GM19372 (cell line): ENCODE measurements around the gene RRAGD.
A peak's percentile ranks its signal among the peaks of the same experiment; 100 is the strongest.
"Not testable (repeated sequence)": the region's sequence is repeated elsewhere in the genome, so short reads cannot be mapped to it uniquely, and the experiment has no call there.

ENCODE experiments used
- ATAC-seq: cut with Tn5 transposase; IDR thresholded peaks from one replicate; pipeline ENCODE4 v1.9.1; 2021; ENCODE audit warnings: mild to moderate bottlenecking, low read depth, moderate library complexity; ENCODE audit not compliant: unreplicated experiment

Gene RRAGD

DNA sequence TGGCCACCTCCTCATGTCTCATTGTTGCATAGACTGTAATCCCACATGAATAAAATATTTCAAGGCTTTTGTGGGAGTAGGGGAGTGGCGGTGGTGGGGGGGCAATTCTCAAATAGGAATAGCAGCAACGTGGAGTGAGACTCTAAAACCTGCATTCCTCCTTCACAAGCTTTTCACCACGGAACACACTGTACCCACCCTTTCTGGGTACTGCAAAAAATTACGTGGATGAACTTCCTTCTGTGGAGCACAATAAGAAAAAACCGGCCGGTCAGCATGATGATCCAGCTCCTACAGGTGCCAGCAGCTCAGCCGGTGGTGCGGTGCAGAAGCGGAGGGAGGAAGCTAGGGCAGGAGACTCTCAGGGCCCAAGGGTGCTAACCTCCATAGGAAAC is 930 bp upstream of the RRAGD start:
- ATAC-seq, result no peak

DNA sequence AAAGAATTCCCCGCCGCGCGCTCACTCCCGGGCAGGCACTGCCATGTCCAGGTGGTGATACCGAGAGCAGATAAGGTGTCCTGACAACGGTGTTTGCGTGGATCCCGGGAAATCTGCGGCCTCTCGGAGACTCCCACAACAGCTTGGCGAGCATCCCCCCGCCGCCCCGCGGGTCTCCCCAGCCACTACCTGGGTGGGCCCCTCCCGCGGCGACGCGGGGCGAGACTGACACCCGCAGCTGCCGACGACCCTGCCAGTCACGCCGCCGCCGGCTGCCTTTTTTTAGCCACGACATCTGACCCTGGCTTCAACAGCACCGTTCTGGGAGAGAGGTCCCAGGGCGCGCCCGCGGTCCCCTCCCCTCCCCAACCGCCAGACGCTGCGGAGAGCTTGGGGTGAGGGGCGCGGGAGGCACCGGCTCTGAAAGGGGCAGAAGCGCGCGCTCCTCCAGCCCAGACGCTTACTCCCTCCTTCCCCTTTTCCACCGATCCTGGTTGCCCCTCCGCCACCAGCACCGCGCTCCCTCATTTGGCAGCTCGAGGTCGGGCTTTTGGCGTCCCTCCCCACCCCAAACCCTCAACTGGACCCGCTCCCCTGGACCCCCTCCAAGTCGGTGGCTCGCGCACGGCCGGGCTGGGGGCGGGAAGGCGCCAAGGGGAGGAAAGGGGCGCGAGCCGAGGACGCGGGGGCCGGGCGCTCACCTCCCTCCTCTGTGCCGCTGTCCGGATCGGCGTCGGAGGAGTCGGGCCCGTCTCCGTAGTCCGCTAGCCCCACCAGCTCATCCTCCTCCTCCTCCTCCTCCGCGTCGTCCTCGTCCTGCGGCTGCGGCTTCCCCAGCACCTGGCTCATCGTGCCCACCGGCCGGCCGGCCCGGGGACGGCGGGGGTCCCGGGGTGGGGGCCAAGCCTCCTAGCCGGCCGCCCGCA is 665 bp downstream of the RRAGD start:
- ATAC-seq, result peak; percentile 47

DNA sequence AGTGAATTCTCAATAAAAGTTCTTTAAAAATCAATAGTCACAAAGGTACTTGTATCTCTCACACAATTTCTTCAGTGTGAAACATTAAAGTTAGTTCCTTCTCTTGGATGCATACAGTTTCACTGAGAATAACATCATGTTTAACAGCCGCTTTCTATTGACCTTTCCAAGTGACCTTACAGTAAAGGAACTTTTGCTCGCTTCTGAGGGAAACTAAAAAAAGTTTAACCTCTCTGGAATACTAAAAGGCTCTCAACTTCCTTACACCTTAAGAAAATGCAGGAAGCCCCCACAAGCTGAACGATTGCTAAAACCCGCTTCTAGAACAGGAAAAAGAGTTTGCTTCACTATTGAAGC is 1.3 kb downstream of the RRAGD start:
- ATAC-seq, result no peak

DNA sequence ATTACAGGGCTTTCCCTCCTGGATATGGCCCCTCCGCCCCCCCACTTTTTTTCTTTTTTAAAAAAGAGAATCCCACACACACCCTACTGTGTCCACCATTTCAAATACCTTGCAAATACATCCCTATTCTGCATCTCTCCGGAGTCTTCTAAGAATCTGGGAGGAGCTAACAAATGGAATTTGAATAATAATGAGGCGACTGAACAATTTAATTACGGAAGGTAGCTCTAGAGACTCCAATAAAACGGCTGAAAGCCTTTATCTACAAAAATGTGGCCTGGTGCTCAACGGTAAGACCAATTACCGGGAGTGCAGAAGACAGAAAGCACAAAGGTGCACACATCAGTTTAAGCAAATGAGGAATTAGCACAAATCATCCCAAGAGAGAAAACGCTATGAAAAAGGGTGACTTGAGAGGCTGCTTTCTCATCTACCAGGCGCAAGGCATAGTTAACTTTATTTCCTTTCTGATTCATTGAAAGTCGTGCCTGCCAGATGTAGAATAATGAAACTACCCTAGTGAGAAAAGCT is 1.8 kb downstream of the RRAGD start:
- no peak for ATAC-seq

DNA sequence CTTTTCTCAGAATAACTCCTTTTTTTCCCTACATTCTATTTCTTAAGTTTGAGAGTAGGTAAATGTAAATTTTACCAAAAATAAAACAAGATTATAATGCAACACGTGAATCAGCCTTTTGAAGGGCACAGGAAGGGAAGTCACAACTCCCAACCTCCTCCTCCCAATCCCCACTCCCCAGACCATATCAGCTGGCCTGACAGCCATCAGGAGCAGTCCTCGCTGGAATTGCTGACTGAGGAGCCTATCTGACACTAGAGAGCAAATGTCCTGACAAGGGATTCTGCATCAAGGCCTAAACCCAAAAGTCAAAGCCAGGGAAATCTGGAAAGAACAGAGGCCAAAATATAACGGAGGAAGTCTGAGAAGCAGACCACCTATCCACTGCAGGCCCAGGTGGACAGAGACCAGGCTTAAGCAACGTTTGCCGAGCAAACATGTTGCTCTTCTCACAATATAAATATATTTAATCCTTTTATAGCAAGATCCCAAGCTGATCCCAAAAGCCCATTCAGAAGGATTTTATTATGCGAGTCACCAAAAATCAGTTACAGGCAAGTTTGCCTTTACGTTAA is 2.5 kb downstream of the RRAGD start:
- ATAC-seq, result no peak

DNA sequence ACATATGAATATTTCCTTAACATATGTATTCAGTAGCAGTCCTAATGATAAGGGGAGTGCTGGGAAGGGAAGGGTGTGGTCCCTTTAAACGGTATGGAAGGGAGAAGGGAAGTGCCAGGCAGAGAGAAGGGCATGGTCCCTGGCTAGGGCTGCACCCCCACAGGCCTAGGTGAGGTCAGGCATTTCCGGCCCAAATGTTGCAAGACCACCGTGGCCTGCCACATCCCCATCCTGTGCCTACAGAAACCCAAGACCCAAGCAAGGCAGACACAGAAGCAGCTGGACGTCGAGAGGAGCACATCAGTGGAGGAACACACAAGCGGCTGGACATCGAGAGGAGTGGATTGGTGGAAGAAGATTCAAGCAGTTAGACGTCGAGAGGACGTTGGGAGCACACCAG is 5.9 kb downstream of the RRAGD start:
- no peak for ATAC-seq

DNA sequence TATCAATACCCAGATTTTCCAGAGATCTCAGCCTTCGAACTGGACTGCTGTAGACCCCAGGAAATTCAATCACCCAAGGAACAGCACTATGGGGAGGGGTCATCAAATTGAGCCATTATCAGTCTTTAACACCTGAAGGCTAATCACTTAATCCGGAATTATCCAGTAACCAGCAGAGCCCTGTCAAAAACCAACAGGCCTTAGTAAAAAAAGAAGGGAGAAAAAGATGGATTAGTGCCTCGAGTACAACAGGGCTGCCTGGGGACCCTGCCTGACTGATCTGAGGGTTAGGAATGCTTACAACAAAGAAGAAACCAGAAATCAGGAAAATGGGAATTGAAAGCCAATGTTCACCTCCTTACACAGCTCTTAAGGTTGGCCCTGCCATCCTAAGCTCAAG is 7.6 kb downstream of the RRAGD start:
- no peak for ATAC-seq

DNA sequence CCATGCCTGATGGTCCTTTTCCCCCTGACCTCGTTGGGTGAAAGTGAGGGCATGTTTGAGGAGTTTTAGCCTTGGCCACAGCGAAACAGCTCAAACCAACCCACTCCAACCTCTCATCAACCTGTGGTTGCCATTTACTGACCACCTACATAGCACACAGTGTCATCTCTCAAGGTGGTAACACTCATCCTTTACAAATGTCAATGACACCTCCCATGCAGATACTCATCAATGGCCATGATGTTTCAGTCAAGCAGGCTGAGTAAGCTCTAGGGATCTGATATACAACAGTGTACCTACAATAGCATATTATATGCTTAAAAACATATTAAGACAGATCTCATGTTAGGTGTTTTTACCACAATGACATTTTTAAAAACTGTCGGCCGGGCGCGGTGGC is 9.3 kb downstream of the RRAGD start:
- no peak for ATAC-seq

DNA sequence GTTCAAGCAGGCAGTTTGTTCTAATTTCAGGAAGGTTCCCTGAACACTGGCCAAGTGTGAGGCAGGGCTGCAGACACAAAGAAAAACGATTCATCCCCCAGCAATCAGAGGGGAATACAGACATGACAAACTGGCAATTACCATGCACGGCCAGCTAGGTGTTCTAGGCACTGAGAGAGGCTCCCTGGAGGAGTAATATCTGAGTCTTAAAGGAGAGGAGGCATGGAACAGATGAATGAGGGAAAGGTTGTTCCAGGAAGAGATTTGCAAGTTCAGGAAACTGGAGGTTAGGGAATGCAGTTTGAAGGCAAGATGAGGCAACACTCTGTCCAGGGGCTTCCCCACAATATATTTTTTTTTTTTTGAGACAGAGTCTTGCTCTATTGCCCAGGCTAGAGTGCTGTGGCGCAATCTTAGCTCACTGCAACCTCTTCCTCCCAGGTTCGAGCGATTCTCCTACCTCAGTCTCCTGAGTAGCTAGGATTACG is 11.1 kb downstream of the RRAGD start:
- no peak for ATAC-seq

DNA sequence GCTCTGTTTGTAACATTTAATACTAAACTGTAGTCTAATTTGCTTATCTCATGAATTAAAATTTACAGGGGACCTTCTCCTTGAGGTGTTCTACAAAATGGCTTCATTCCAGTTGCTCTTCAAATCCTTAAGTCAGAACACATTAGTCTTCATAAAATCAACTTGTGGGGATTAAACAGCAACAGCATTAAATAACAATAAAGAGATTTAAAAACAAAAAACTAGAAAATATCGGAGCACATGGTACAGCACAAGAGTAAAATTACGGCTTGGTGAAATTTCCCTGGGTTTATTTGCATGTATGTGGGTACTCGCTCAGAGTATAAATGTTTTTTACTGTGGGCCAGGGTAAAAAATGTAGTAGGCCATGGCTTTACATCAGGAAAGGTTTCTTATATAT is 12.0 kb downstream of the RRAGD start:
- ATAC-seq, result no peak

DNA sequence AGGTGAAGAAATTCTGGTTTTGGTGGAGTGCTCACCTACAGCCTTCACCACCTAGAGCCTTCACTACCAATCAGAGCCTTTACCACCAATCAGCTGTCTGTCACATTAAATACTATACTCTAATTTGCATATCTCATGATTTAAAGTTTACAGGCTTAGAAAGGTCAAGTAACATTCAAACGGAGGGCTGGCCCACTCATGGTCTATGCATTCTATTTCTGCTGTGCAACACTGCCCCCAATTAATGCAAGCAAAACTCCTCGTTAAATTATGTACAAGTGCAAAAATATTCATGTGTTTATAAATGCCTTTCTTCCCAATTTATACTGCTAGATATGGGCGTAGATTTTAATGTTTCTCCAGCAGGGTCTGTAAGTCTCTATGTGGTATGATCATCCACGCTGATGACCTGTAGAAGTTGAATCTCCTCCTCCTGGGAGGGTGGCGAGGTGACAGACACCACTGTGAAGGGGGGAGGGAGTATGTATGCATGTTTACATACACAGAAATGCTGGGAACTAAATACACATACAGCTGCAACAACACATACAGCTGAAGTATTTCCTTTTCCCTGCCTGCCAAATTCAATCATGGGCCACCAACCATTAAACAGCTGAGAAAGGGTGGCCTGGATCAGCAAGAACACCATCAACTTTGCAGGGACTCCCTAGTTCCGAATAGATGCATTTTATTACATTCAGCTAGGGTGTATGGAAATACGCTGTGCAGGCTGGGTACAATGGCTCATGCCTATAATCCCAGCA is 13.1 kb downstream of the RRAGD start:
- ATAC-seq, result no peak

DNA sequence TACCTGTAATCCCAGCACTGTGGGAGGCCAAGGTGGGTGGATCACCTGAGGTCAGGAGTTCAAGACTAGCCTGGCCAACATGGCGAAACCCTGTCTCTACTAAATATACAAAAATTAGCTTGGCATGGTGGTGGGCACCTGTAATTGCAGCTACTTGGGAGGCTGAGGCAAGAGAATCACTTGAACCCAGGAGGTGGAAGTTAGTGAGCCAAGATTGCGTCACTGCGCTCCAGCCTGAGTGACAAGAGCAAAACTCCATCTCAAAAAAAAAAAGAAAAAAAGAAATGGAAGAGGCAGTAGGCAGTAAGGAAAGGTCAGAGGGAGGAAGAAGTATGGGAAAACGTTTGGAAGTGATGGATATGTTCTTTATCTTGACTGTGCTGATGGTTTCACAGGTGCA is 14.2 kb downstream of the RRAGD start:
- ATAC-seq, result not testable (repeated sequence)

DNA sequence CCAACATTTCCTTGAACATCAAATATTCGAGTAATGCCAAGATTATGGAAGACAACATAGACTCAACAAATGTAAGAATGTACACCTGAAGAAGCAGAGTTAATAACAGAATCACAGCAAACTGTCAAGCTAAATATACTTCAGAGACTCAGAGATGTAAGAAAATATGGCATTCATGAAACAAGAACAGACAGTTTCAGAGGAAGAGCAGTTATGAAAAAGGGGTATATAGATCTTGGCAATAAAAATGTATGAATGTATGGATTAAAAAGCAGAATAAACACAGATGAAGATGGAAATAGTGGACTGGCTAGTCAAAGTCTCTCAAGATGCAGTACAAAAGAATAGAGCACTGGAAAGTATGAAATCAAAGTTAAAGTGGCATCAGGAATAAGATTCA is 18.4 kb downstream of the RRAGD start:
- ATAC-seq, result no peak

DNA sequence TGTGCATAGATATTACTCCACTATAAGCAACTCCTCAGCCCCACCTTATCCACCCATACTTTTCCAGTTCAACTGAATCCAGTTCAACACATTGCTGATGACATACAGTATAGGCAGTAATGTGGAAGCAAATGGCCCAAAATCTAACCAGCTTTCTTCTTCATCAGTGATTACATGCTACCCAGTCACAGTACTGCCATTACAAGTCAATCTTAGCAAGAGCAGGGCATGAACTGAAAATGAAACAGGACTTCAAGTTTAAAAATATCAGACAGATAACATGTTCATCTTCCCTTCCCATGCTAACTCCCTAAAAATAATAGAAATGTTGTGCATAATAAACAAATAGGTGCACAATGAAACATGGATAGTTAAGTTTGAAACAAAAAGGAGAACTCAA is 19.2 kb downstream of the RRAGD start:
- no peak for ATAC-seq

DNA sequence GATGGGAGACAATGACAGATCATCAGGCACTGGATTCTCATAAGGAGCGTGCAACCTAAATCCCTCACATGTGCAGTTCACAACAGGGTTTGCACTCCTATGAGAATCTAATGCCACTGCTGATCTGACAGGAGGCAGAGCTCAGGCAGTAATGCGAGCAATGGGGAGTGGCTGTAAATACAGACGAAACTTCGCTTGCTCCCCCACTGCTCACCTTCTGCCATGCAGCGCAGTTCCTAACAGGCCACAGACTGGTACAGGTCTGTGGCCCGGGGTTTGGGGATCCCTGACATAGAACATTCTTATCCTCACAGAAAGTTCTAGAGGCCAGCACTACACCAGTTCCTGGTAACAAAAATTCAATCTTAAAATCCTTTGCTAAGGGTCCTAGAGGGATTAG is 23.2 kb downstream of the RRAGD start:
- ATAC-seq, result no peak

DNA sequence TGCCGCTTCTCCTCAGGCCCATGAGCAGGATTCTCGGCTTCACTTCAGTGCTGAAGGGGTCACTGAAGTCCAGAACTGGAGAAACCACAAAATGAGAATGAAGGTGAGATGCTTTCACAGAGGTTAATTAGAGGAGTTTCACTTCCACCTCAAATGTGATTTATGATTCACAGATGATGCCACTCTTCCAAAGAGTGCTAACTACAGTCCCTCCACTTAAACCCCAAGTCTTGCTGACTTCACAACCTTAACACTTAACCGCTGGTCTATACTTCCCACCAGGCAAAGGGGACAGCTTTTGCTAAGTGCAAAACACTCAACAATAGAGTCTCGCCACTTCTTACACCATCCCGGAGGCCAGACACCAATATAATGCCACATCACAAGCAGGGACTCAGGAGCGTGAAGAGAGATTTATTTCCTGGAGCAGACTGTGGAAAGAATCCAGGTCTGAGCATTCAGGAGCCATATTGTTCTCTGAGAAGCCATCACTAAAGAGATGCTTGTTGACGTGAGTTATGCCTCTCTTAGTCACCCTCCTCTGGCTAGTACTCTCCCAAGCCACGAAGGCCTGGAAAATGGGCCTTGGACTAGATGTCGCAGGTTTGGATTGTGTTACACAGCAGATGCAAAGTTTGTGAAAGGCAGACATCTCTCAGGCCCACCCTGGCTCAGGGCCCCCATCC is 24.4 kb downstream of the RRAGD start:
- ATAC-seq, result peak; percentile 82

DNA sequence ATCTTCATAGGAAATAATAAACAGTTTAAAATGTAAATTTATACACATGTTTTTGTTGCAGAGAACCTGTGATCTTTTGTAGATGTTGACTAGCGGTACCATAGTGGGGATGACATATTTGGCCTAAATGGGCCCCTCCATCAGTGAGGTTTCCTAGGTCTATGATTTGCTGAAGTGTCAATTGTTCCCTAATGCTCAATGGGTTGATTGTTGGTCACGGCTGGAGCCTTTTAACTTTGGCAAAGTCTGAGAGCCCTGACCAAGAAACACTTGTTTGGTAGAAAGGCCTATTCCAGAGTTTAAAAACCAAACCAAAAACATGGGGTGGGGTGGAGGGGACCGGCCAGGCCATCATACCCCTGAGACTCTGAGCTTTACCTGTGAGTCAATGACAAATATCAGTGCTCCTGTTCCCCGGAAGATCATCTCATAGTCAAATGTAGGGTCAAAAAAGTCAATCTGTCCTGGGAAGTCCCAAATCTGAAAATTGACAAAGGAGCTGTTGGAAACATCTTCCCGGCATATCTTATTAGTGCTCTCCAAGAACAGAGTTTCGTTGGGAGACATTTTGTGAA is 25.1 kb downstream of the RRAGD start:
- peak; percentile 15 for ATAC-seq

DNA sequence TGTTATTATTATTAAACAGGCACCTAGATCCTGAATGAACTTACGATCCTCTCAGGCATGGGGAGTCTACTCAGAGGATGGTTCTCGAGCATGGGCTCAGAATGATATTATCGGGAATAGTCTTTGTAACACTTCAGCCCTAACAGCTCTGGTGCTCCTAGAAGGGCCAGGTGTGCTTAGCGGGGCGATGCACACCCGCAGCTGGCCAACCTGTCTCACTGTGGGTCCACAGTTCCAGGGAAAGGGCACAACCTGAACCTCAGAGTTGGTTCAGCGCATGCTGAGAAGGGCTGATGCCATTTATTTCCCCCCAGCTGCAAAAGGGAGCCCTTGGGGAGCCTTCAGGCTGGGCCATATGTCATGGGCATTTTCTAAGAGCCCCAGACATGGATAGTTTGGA is 26.2 kb downstream of the RRAGD start:
- ATAC-seq, result no peak

DNA sequence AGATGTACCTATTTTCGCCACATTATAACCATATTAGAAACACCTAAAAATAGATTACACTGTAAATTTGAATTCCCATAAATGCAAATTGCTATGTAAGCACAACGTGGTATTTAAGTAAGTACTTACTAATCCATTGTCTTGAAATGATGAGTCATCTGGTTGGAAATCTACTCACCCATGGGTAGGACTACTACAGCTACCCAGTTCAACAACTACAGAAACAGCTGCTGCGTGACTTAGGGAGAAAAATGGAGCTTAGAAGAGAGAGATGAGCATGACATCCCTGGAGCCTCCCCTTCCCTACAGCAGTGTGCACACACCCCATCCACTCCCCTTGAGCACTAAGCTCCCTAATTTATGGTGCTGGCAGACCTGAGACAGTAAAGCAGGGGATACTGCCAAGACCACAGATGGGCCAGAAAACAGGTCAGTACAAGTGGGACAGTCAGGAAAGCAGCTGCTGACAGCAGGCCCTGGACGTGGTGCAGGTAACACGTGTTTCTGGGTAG is 26.9 kb downstream of the RRAGD start:
- ATAC-seq, result no peak

DNA sequence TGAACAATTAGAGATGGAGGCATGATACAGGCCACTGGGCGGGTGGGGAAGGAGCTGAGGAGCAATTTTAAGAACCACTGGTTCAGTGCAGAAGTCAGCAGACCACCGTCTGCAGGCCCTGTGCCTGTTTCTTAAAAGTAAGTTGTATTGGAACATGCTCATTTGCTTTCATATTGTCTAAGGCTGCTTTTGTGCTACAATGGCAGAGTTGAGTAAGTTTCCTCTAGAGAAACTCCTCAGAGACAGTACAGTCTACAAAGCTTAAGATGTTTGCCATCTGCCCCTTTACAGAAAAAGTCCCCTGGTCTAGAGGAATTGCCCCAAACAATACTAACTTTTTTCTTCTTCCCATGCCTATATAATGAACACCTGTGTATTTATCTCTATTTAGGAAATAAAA is 31.0 kb downstream of the RRAGD start:
- no peak for ATAC-seq
